PFSK-1 (cell line): ENCODE measurements around the gene SCN5A.

Experiments used
- POLR2AphosphoS5 ChIP-seq: IDR thresholded peaks from 2 replicates; pipeline ENCODE4 v1.6.1; 2012; ENCODE audit warnings: low read depth, mild to moderate bottlenecking, control low read depth, low read length, moderate library complexity
- TAF1 ChIP-seq: IDR thresholded peaks from 2 replicates; pipeline ENCODE4 v1.6.1; 2012; ENCODE audit warnings: low read length, control low read depth, borderline replicate concordance; ENCODE audit not compliant: insufficient read depth
- TF ChIP-seq, protein P1 (sequence below), 2 experiments: IDR thresholded peaks; 2 replicates each; pipeline versions ENCODE4 v1.6.1 to v1.8.0; 2011 to 2012; ENCODE audit warnings: low read depth in 2 of 2, low read length in 2 of 2, control low read depth in 1 of 2, inconsistent platforms in 1 of 2, mild to moderate bottlenecking in 1 of 2, moderate library complexity in 1 of 2; ENCODE audit not compliant: insufficient read depth in 1 of 2

GRCh38 chr3:38563886-38564270, 85.6 kb downstream of the SCN5A start:
- TF ChIP-seq POLR2AphosphoS5 = no peak
- no peak for TF ChIP-seq TAF1
- TF ChIP-seq, protein P1, sequence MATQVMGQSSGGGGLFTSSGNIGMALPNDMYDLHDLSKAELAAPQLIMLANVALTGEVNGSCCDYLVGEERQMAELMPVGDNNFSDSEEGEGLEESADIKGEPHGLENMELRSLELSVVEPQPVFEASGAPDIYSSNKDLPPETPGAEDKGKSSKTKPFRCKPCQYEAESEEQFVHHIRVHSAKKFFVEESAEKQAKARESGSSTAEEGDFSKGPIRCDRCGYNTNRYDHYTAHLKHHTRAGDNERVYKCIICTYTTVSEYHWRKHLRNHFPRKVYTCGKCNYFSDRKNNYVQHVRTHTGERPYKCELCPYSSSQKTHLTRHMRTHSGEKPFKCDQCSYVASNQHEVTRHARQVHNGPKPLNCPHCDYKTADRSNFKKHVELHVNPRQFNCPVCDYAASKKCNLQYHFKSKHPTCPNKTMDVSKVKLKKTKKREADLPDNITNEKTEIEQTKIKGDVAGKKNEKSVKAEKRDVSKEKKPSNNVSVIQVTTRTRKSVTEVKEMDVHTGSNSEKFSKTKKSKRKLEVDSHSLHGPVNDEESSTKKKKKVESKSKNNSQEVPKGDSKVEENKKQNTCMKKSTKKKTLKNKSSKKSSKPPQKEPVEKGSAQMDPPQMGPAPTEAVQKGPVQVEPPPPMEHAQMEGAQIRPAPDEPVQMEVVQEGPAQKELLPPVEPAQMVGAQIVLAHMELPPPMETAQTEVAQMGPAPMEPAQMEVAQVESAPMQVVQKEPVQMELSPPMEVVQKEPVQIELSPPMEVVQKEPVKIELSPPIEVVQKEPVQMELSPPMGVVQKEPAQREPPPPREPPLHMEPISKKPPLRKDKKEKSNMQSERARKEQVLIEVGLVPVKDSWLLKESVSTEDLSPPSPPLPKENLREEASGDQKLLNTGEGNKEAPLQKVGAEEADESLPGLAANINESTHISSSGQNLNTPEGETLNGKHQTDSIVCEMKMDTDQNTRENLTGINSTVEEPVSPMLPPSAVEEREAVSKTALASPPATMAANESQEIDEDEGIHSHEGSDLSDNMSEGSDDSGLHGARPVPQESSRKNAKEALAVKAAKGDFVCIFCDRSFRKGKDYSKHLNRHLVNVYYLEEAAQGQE (IDR thresholded peaks at IDR 0.05; ENCODE audit: insufficient read depth in 1 of 2, low read depth in 2 of 2, low read length in 2 of 2) = no peak
